Ovary (tissue), 9 donors: ENCODE measurements around the gene ERBIN. TPM values are rescaled to one million over a fixed set of nuclear protein-coding genes. Genes with fewer than 3 reads are reported as not detected.
"Not testable (repeated sequence)": the region's sequence is repeated elsewhere in the genome, so short reads cannot be mapped to it uniquely, and the experiment has no call there.

Source experiments
- DNase-seq, 5 donors: peaks; one replicate each; pipeline ENCODE4 v3.0.0-alpha.2; 2019 to 2020
- H3K27ac ChIP-seq, 2 donors: fragments of 200-600 bp; one replicate each; pipeline versions ENCODE4 v1.5.1 to v1.8.0; 2019 to 2022
- H3K27me3 ChIP-seq: fragments of 200-600 bp; one replicate; pipeline ENCODE4 v1.8.0; 2022
- H3K36me3 ChIP-seq: fragments of 200-600 bp; sonication (generic); one replicate; pipeline ENCODE4 v1.5.1; 2019
- H3K4me1 ChIP-seq: one replicate; pipeline ENCODE4 v1.8.1; 2013; ENCODE audit warnings: mild to moderate bottlenecking, moderate library complexity; ENCODE audit not compliant: insufficient read depth
- H3K4me3 ChIP-seq: fragments of 200-600 bp; sonication (generic); one replicate; pipeline ENCODE4 v1.5.1; 2017
- H3K9me3 ChIP-seq, 2 donors: fragments of 200-600 bp in 1 of 2; sonication (generic) in 1 of 2; one replicate each; pipeline versions ENCODE4 v1.5.1 to v1.8.1; 2013 to 2019; ENCODE audit warnings: mild to moderate bottlenecking in 1 of 2, moderate library complexity in 1 of 2
- CTCF ChIP-seq, 3 donors: fragments of 450-650 bp in 2 of 3; fragments of 200-600 bp in 1 of 3; IDR thresholded peaks; one replicate each; pipeline versions ENCODE4 v1.5.1 to v1.8.0; 2016 to 2022; ENCODE audit warnings: antibody characterized with exemption in 3 of 3, mild to moderate bottlenecking in 1 of 3
- EP300 ChIP-seq: sonication (generic); formaldehyde crosslinking; IDR thresholded peaks from one replicate; pipeline ENCODE4 v1.6.1; 2017; ENCODE audit warnings: antibody characterized with exemption
- POLR2A ChIP-seq: fragments of 450-650 bp; IDR thresholded peaks from one replicate; pipeline ENCODE4 v1.6.1; 2017; ENCODE audit warnings: antibody characterized with exemption, mild to moderate bottlenecking, moderate library complexity
- WGBS, 3 donors: extraction: QIAGEN DNeasy Blood & Tissue Kit in 1 of 3; methylation state at CpG; one replicate each; pipeline versions ENCODE4 v1.1.5 to v1.1.7; 2013 to 2017; 5-methylcytosine and 5-hydroxymethylcytosine counted together
- intact Hi-C, 4 donors: fragments of 100-400 bp; cut with DNase I; formaldehyde crosslinking; loops; one replicate each; pipeline versions ENCODE4 v1.11.0 to v1.15.1; 2022 to 2023
- polyA plus RNA-seq, 2 donors: library from polyadenylated mRNA; stranded (reverse); fragments of 200-250 nt in 1 of 2; fragments of 350-450 nt in 1 of 2; fragmentation: Illumina TruSeq in 1 of 2; extraction: RNeasy Lipid Tissue Mini Kit (QIAGEN cat#74804) in 1 of 2; gene quantifications; one replicate each; pipeline ENCODE4 v1.2.3, GENCODE V29; 2013 to 2014
- total RNA-seq, 7 donors: library from RNA; depleted of rRNA in 2 of 7; stranded (reverse); fragments of >200 nt in 2 of 7; fragmentation: NEBNext Ultra II Directional in 3 of 7; extraction: Animal tissue kit (Norgen Biotek cat#: 25700) in 3 of 7; gene quantifications; one replicate each; pipeline versions ENCODE4 v1.1.0 to v1.2.4, GENCODE V29; 2016 to 2023
- donor health status: DM: no; HTN: no; CAD: no; lungs with moderate emphysema.
- donor health status: DM: no; HTN: no; CAD: no.
- donor health status: Bipolar disorder and iron deficiency.
- donor health status: DM: yes; HTN: yes; CAD: no.
- donor health status: DM: no; HTN: no; CAD: no.
- donor health status: DM: yes; HTN: yes; CAD: no.

The ERBIN gene
- total and polyA plus RNA-seq, 9 donors = 20.2 to 67.9 (median 57.5) TPM

GRCh38 chr5:65913519-65913918 lies 12.9 kb upstream of the ERBIN start:
- peak in 1 of 5 donors; percentile 18 for DNase-seq
- TF ChIP-seq POLR2A (no peak), EP300 (no peak), CTCF (IDR thresholded peaks at IDR 0.05) (no peak)
- 28 to 33% (median 28%) methylated on average over 3 of the region's 3 CpGs for WGBS, 3 donors
- intact Hi-C loops = no loop called here
- Histone ChIP-seq H3K4me3 (no peak overlapping the region), H3K27me3 (no peaks in the 10 kb centered on the region), H3K27ac (no peak overlapping the region), H3K9me3 (no peaks in the 10 kb centered on the region), H3K36me3 (no peaks in the 10 kb centered on the region), H3K4me1 (no peaks in the 10 kb centered on the region)

- 48 to 79% (median 55%) methylated on average over 3 of the region's 3 CpGs for WGBS, 3 donors
- intact Hi-C loops = no loop called here
These were observed 11.7 kb upstream of the ERBIN start for GRCh38 chr5:65914641-65915196.

GRCh38 chr5:65915661-65916060 lies 10.7 kb upstream of the ERBIN start:
- H3K27me3 ChIP-seq, H3K4me1 ChIP-seq, H3K36me3 ChIP-seq, H3K4me3 ChIP-seq, DNase-seq, H3K27ac ChIP-seq, H3K9me3 ChIP-seq, intact Hi-C loops: not testable (repeated sequence)
- 91 to 96% (median 94%) methylated on average over 6 of the region's 6 CpGs for WGBS, 3 donors

More at GRCh38 chr5:65914641-65915196, 11.7 kb upstream of the ERBIN start:
- TF ChIP-seq CTCF (IDR thresholded peaks at IDR 0.05) = no peak
- TF ChIP-seq POLR2A = no peak
- H3K27ac ChIP-seq = no peak overlapping the region
- H3K36me3 ChIP-seq = no peaks in the 10 kb centered on the region
- no peak for DNase-seq
- no peak overlapping the region for H3K4me3 ChIP-seq
- no peaks in the 10 kb centered on the region for H3K4me1 ChIP-seq
- no peaks in the 10 kb centered on the region for H3K9me3 ChIP-seq
- no peaks in the 10 kb centered on the region for H3K27me3 ChIP-seq

GRCh38 chr5:65916066-65916465 lies 10.3 kb upstream of the ERBIN start:
- no peak overlapping the region for H3K27ac ChIP-seq
- H3K4me3 ChIP-seq = no peak overlapping the region
- DNase-seq = no peak
- H3K27me3 ChIP-seq = no peaks in the 10 kb centered on the region
- no peak for TF ChIP-seq EP300
- TF ChIP-seq CTCF (IDR thresholded peaks at IDR 0.05) = no peak
- no peak for TF ChIP-seq POLR2A
- no peaks in the 10 kb centered on the region for H3K4me1 ChIP-seq
- no peaks in the 10 kb centered on the region for H3K9me3 ChIP-seq
- intact Hi-C loops = no loop called here
- 87 to 92% (median 88%) methylated on average over 3 of the region's 3 CpGs for WGBS, 3 donors
- no peaks in the 10 kb centered on the region for H3K36me3 ChIP-seq

- H3K27me3 ChIP-seq = no peaks in the 10 kb centered on the region
- TF ChIP-seq EP300 (no peak), CTCF (IDR thresholded peaks at IDR 0.05) (no peak), POLR2A (no peak)
- H3K27ac ChIP-seq = no peak overlapping the region
- H3K9me3 ChIP-seq = no peaks in the 10 kb centered on the region
- intact Hi-C loops = no loop called here
- no peaks in the 10 kb centered on the region for H3K36me3 ChIP-seq
- no peaks in the 10 kb centered on the region for H3K4me1 ChIP-seq
- WGBS, 3 donors = 59 to 68% (median 65%) methylated on average over 1 of the region's 1 CpG
- DNase-seq = no peak
- no peak overlapping the region for H3K4me3 ChIP-seq
These were observed 9.7 kb upstream of the ERBIN start for GRCh38 chr5:65916636-65917035.
